GM18519 (cell line): ENCODE results near the gene ZNF546.
"Not testable (repeated sequence)": the region's sequence is repeated elsewhere in the genome, so short reads cannot be mapped to it uniquely, and the experiment has no call there.

Experiments
- ATAC-seq: cut with Tn5 transposase; IDR thresholded peaks from one replicate; pipeline ENCODE4 v1.9.1; 2021; ENCODE audit warnings: mild to moderate bottlenecking, moderate library complexity; ENCODE audit not compliant: unreplicated experiment, low FRiP score

The ZNF546 gene

DNA sequence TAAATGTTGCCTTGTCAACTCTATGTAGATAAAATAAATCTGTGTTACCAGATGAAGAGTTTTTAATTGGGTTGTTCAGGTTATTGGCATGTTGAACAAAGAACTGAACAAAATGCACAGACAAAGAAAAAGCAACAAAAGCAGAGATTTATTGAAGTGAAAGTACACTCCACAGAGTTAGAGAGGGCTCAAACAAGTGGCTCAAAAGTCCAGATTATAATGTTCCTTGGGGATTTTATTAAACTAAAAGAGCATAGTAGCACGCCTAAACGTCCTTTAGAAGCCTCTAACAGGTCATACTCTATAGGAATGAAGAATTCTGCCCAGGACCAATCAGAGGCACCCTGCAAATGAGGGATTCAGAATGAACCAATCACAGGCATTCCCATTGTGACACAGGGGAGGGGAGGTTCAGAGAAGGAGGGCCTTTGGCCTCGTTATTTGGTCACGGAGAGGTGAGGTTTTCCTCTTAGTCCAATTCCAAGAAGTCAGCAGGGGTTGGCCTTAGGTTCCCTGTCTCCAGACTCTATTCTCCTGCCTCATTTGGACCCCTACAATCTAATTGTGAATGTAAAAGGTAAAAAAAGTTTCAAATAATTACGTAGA, 13.1 kb upstream of the ZNF546 start:
- ATAC-seq = no peak

DNA sequence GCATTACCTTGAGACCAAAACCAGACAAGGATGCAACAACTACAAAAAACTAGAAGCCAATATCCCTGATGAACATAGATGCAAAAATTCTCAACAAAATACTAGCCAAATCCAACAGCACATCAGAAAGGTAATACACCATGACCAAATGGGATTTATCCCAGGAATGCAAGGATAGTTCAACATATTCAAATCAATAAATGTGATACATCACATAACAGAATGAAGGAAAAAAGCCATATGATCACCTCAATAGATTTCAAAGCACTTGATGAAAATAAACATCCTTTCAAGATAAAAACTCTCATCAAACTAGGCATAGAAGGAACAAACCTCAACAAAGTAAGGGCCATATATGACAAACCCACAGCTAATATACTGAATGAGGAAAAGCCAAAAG, 10.2 kb upstream of the ZNF546 start:
- no peak for ATAC-seq

DNA sequence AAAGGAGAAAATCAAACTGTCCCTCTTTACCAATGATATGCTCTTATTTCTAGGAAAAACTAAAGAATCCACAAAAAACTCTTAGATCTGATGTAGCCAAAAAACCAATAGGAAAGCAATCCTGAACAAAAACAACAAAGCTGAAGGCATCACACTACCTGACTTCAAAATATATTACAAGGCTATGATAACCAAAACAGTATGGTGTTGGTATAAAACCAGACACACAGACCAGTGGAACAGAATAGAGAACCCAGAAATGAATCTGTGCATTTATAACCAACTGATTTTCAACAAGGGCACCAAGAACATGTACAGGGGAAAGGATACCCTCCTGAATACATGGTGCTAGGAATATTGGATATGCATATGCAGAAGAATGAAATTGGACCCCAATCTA, 9.7 kb upstream of the ZNF546 start:
- no peak for ATAC-seq

DNA sequence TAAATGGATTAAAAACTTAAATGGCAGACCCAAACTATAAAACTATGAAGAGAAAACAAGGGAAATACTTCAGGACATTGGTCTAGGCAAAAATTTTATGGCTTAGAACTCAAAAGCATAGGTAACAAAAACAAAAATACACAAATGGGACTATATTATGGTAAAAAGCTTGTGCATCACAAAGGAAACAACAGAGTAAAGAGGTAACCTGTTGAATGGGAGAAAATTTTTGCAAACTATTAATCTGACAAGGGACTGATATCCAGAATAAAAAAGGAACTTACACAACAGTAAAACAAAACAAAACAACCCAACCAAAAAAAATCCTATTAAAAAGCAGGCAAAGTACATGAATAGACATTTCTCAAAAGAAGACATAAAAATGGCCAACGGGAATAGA, 9.3 kb upstream of the ZNF546 start:
- no peak for ATAC-seq

DNA sequence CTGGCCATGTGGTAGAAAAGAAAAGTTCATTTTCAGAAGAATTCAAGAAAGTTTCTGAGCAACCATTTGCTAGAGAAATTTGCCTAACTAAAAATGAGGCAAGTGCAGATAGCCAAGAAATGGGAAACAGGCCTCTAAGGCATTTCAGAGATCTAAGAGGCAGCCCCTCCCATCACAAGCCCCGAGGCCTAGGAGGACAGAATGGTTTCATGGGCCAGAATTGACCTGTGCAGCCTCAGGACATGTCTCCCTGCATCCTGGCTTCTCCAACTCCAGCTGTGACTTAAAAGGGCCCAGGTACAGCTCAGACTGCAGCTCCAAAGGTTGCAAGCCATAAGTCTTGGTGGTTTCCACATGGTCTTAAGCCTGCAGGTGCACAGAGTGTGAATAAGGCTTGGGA, 3.3 kb upstream of the ZNF546 start:
- no peak for ATAC-seq

DNA sequence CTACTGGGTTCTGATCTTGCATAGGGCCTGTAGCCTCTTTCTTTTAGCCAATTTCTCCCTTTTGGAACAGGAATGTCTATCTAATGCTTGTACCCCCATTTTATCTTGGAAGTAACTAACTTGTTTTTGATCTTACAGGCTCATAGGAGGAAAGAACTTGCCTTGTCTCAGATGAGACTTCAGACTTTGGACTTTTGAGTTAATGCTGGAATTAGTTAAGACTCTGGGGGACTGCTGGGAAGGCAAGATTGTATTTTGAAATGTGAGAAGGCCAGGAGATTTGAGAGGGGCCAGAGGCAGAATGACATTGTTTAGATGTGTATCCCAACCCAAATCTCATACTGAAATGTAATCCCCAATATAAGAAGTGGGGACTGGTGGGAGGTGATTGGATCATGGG, 2.5 kb upstream of the ZNF546 start:
- ATAC-seq = no peak

DNA sequence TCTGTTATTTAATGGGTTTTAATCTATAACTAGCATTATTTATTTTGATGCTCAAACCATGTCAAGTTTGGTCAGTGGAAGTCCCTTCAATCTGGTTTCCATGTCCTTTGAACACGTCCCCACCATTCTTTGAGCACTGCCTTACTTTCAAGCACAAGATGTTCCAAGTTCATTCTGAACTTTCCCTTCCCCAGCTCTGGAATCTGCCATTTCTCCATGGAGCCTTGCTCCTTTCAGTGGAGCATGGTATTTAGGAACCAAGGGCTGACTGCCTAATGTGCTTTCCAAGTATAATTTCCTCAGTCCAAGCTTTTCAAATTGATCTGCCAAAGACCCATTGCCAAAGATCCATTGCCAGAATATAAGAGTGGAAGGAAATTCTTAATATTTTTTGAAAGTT, 1.1 kb upstream of the ZNF546 start:
- no peak for ATAC-seq

DNA sequence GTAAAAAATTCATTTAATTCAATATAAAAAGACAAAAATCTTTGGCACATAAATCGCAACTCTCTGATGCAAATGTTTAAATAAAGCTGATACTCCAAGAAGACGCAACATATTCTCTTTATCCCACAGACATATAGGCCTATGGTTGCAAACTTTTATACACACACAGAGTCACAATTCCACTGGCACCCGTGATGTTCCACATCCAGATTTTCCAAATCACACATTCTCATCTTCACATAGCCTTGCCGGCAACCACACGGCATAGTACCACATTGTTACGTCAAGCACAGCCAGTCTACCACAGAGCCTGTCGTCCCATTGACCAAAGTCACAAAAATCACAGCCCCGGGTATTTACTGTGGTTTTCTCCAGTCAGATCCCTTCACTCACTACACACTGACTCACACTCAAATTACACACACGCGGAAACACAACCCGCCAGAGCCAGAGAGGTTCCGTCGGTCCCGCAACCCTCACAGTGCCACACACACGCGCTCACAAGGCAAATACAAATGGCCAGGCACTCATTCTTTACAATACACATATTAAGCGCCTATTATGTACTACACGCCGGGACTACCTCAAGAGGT, 546 bp upstream of the ZNF546 start:
- no peak for ATAC-seq

DNA sequence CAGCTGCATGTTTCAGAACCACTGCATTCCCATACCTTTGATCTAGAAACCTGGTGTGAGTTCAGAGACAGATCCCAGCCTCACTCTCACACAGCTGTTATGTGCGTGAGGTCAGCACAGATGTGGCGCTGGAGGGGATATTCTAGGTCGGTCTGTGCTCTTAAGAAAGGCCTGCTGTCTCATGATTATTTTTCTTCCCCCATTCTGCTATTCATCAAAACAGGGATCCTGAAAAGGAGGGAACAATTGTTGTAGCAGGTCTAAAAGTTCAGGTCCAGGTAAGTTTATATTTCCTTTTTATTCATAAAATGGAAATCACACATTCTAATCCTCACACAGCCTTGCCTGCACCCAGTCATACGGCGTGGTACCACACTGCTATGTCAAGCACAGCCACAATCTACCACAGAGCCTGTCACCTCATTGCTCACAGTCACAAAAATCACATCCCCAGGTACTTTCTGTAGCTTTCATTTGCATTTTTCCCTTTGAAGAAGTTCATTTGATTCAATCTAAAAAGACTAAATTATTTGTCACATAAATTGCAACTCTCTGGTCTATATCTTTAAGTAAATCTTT, 867 bp downstream of the ZNF546 start:
- no peak for ATAC-seq

DNA sequence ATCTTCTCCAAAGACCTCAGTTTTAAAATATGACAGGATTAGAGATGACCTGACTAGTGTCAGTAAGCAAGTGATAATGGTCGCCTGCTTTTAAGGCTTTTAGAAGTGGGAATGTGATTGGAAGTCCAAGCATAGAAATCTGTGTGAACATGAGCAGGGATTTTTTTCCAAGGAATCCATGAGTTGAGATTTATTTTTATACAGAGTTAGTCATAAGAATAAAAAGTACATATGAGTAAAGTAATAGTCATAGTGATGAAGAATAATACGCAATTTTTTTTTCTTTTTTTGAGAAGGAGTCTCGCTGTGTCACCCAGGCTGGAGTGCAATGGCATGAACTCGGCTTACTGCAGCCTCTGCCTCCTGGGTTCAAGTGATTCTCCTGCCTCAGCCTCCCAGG, 1.6 kb downstream of the ZNF546 start:
- no peak for ATAC-seq

DNA sequence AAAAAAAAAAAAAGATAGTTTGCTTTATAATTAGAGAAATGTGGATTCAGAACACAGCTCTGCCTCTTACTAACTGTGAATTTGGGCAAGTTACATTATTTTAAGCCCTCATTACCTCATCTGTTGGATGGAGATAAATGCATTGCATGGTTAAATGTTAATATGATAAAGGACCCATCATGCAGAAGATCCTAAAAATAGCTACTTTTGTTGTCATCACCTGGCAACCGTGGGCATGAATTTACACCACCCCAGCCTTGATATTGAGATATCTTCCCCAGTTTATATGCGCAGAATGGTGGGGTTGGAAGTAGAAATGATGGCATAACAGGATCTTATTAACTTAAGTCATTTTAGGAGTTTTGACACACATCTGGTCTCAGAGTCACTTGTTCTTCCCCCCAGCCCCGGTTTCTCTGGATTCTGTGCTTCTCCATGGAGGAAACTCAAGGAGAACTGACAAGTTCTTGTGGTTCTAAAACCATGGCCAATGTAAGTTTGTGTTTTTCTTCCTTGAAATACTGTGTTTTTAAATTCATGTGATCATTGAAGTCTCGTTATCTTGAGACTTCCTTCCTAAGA, 8.9 kb downstream of the ZNF546 start:
- no peak for ATAC-seq

DNA sequence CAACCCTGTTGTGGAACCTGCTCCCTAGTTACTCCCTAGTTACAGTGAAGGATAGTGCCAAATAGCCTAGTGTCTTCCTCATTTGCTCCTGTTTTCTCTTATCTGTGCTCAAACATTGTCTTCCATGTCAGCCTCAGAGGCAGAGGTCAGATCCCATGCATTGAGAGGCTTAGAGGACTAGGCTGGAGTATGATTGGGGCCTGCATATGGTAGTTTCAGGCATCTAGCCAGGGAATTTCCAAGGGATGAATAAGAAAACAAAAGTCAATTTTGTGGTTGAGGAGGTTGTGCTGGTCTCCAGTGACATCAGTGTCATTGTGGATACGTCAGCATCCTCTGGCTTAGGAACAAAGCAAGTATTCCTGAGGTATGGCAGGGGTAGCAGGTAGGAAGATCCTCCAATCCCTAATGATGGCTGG, 9.4 kb downstream of the ZNF546 start:
- ATAC-seq = no peak

DNA sequence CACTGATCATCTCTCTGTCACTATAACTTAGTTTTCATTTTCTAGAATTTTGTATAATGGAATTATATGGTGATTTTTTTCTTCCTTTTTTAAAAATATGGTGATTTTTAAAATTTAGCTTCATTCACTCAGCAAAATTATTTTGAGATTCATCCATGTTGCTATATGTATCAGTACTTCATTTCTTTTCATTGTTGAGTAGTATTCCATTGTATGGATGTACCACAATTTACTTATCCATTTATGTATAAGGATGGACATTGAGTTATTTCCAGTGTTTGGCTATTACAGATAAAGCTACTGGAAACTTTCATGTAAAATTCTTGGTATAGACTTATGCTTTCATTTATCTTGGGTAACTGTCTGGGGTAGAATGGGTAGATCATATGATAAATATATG, 12.8 kb downstream of the ZNF546 start:
- ATAC-seq = no peak

DNA sequence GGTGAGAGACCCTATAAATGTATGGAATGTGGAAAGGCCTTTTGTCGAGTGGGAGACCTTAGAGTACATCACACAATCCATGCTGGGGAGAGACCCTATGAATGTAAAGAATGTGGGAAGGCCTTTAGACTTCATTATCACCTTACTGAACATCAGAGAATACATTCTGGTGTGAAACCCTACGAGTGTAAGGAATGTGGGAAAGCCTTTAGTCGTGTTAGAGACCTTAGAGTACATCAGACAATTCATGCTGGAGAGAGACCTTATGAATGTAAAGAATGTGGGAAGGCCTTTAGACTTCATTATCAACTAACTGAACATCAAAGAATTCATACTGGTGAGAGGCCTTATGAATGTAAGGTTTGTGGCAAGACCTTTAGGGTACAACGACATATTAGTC, 17.1 kb downstream of the ZNF546 start:
- no peak for ATAC-seq

DNA sequence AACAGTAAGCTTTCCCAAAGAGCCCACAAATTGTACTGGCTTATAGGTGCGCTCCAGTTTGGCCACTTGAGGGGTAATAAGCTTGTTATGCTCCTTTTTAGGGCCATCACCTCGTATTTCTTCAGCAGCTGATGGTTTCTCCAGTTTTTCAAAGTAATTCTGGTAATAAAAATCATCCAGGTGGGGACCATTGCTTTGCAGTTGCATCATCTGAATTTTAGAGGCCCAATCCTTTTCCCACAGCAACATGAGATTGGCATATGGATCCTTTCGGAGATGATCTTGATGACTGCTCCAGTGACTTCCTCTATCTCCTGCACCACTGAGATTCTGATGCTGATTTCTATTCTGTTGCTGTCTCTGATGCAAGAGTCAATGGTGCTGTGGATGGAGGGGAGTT, 27.1 kb downstream of the ZNF546 start:
- no peak for ATAC-seq

DNA sequence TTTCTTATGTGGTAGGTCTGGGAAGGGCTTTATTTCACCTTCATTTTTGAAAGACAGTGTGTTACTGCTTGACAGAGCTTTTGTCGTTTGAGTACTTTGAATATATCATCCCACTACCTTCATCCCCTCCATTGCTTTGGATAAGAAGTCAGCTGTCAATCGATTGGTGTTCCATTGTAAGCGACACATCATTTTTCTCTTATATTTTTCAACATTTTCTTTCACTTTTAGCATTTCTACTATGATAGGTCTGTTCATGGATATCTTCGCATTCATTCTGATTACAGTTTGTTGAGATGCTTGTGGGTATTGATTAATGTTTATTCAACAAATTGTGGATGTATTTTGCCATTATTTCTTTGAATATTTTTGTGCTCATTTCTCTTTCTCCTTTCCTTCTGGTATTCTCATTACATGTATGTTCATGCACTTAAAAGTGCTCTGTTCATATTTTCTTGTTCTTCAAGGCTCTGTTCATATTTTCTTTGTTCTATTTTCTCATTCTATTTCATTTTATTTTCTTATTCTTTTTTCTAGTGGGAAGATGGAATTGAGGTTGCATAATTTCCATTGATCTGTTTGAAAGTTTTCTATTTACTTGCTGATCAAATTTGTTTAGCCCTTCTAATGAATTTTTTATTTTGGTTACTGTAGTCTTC, 29.2 kb downstream of the ZNF546 start:
- ATAC-seq = no peak

DNA sequence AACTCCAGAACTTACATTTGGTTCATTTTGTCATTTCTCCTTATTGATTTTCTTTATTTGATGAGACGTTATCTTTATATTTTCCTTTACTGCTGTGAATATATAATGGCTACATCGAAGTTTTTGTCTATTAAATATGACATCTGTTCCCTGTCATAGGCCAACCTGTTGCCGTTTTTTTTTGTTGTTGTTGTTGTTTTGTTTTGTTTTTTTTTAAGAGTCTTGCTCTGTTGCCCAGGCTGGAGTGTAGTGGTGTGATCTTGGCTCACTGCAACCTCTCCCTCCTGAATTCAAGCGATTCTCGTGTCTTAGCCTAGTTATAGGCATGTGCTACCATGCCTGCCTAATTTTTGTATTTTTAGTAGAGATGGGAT, 29.7 kb downstream of the ZNF546 start:
- ATAC-seq = no peak

DNA sequence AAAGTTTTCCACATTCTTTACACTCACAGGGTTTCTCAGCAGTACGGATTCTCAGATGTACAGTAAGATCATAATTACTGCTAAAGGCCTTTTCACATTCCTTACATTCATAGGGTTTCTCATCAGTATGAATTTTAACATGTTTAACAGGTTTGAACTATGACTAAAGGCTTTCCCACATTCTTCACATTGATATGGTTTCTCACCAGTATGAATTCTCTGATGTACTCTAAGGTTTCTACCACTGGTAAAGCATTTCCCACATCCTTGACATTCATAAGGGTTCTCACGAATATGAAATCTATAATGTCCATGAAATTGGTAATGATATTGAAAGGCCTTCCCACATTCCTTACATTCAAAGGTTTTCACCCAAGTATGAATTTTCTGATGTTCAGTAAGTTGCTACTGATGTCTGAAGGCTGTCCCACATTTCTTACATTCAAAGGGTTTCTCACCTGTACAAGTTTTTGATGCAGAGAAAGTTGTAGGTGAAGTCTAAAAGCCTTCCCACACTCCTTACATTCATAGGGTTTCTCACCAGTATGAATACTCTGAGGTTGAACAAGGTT, 37.2 kb downstream of the ZNF546 start:
- ATAC-seq = no peak

DNA sequence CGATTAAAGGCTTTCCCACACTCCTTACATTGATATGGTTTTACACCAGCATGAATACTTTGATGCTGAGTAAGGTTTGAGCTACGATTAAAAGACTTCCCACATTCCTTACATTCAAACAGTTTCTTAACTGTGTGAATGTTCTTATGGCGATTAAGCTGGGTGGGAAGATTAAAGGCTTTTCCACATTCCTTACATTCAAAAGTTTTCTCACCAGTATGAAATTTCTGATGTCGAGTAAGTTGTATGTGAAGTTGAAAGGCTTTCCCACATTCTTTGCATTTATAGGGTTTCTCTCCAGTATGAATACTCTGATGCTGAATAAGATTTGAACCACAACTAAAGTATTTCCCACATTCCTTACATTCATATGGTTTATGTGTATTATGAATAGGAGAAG, 39.1 kb downstream of the ZNF546 start:
- no peak for ATAC-seq

DNA sequence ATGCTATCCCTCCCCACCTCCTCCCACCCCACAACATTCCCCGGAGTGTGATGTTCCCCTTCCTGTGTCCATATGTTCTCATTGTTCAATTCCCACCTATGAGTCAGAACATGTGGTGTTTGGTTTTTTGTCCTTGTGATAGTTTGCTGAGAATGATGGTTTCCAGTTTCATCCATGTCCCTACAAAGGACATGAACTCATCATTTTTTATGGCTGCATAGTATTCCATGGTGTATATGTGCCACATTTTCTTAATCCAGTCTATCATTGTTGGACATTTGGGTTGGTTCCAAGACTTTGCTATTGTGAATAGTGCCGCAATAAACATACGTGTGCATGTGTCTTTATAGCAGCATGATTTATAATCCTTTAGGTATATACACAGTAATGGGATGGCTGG, 41.2 kb downstream of the ZNF546 start:
- ATAC-seq = not testable (repeated sequence)

DNA sequence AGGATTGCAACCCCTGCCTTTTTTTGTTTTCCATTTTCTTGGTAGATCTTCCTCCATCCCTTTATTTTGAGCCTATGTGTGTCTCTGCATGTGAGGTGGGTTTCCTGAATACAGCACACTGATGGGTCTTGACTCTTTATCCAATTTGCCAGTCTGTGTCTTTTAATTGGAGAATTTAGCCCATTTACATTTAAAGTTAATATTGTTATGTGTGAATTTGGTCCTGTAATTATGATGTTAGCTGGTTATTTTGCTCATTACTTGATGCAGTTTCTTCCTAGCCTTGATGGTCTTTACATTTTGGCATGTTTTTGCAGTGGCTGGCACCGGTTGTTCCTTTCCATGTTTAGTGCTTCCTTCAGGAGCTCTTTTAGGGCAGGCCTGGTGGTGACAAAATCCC, 44.9 kb downstream of the ZNF546 start:
- ATAC-seq = not testable (repeated sequence)
